ENCODE results near the gene PSMB9.

The PSMB9 gene

DNA sequence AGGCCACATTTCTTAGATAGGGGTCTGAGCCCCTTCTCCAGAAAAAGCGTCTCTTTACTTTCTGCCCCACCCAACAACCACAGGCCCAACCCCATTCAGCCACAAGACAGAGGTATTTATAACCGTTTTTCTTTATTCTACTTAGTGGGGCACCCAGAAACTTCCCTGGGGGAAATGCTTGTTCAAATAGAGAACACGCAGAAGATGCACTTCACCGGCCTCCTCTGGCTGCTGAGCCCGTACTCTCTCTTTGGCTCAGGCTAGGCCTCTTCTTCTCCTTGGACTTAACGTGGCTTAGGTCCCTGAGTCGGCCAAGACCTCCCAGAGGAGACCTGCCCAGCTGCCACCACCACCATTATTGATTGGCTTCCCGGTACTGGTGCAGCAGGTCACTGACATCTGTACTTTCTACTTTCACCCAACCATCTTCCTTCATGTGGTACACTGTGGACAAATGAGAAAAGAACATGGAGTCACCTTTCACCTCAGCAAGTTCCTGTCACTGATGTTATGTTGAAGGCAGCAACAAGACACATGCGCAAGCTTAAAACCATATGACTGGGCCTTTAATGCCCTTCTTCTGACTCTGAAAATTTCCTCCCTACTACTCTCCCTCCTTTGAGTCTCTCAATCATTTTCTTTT lies 13.3 kb upstream of the PSMB9 start:
- H4K8ac ChIP-seq (ENCODE audit: low read depth, low read length): no peak overlapping the region
- H2BK5ac ChIP-seq (ENCODE audit: low read length): no peak overlapping the region
- H3K56ac ChIP-seq (ENCODE audit: low read length): no peak overlapping the region
- no peak overlapping the region for H2BK120ac ChIP-seq (ENCODE audit: low read depth, low read length)
- no peak overlapping the region for H4K5ac ChIP-seq (ENCODE audit: low read length)
- H3K18ac ChIP-seq (ENCODE audit: low read length): no peak overlapping the region
- no CpG with 5 or more reads among the region's 9 CpGs for WGBS (ENCODE audit: extremely low coverage, insufficient coverage, low lambda C conversion rate)
- no peak overlapping the region for H3K4me2 ChIP-seq (ENCODE audit: low read length)
- no peaks in the 10 kb centered on the region for H3K36me3 ChIP-seq (ENCODE audit: control insufficient read depth, insufficient read depth, low read length)
- H3K79me1 ChIP-seq (ENCODE audit: low read length): no peaks in the 10 kb centered on the region
- H3K4ac ChIP-seq (ENCODE audit: low read depth, low read length): no peak overlapping the region
- H3K9ac ChIP-seq (ENCODE audit: low read length): no peak overlapping the region
- no peaks in the 10 kb centered on the region for H3K79me2 ChIP-seq (ENCODE audit: control insufficient read depth, insufficient read depth, low read length)
- no peak overlapping the region for H3K27ac ChIP-seq (ENCODE audit: low read depth, low read length)
- H2BK15ac ChIP-seq (replicated peaks; ENCODE audit: low read depth): no peak overlapping the region
- no peak overlapping the region for H3K23ac ChIP-seq (ENCODE audit: low read length)
- H3K27me3 ChIP-seq (ENCODE audit: insufficient read depth, low read length, poor library complexity): peaks cover 2% of the 10 kb centered on the region
- H3K4me3 ChIP-seq (ENCODE audit: low read length): no peak overlapping the region
- no peak for DNase-seq
- H3K4me1 ChIP-seq (ENCODE audit: control insufficient read depth, low read depth, low read length): no peaks in the 10 kb centered on the region
- no peak overlapping the region for H2AK5ac ChIP-seq (ENCODE audit: low read length)

DNA sequence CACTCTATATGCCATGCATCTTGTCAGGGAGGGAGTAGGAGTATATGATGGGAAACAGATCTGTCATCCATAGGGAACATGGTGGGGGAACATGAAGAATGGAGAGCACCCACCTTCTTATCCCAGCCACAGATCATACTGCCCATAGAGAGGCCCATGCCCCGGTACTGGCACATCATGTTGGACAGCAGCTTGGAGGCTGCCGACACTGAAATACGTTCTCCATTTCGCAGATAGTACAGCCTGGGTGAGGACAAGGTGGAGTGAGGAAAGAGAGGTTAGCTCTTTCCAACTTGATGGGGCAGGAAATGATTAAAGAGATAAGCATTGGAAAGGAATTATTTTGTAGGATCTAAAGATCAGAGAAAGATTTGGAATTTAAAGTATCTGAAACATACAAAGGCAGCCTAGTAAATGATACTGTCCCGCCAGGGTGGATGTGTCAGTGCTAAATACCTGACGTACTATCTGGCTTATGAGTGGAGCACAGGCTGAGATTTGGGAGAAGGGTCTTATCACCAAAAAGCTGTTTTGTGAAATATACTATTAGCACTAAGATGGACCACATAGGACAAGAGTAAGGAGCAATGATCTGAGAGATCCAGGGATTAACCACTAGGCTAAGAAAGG lies 11.9 kb upstream of the PSMB9 start:
- H3K56ac ChIP-seq (ENCODE audit: low read length): no peak overlapping the region
- H3K4me3 ChIP-seq (ENCODE audit: low read length): no peak overlapping the region
- no CpG with 5 or more reads among the region's 6 CpGs for WGBS (ENCODE audit: extremely low coverage, insufficient coverage, low lambda C conversion rate)
- no peak overlapping the region for H2BK15ac ChIP-seq (replicated peaks; ENCODE audit: low read depth)
- DNase-seq: no peak
- H3K27me3 ChIP-seq (ENCODE audit: insufficient read depth, low read length, poor library complexity): peaks cover 2% of the 10 kb centered on the region
- no peak overlapping the region for H4K5ac ChIP-seq (ENCODE audit: low read length)
- H3K79me1 ChIP-seq (ENCODE audit: low read length): no peaks in the 10 kb centered on the region
- H3K79me2 ChIP-seq (ENCODE audit: control insufficient read depth, insufficient read depth, low read length): no peaks in the 10 kb centered on the region
- no peak overlapping the region for H3K18ac ChIP-seq (ENCODE audit: low read length)
- H4K8ac ChIP-seq (ENCODE audit: low read depth, low read length): no peak overlapping the region
- no peak overlapping the region for H3K27ac ChIP-seq (ENCODE audit: low read depth, low read length)
- H2BK5ac ChIP-seq (ENCODE audit: low read length): no peak overlapping the region
- no peak overlapping the region for H2AK5ac ChIP-seq (ENCODE audit: low read length)
- no peaks in the 10 kb centered on the region for H3K36me3 ChIP-seq (ENCODE audit: control insufficient read depth, insufficient read depth, low read length)
- no peak overlapping the region for H3K4ac ChIP-seq (ENCODE audit: low read depth, low read length)
- H3K9ac ChIP-seq (ENCODE audit: low read length): no peak overlapping the region
- no peak overlapping the region for H2BK120ac ChIP-seq (ENCODE audit: low read depth, low read length)
- no peak overlapping the region for H3K4me2 ChIP-seq (ENCODE audit: low read length)
- H3K23ac ChIP-seq (ENCODE audit: low read length): no peak overlapping the region
- H3K4me1 ChIP-seq (ENCODE audit: control insufficient read depth, low read depth, low read length): no peaks in the 10 kb centered on the region

DNA sequence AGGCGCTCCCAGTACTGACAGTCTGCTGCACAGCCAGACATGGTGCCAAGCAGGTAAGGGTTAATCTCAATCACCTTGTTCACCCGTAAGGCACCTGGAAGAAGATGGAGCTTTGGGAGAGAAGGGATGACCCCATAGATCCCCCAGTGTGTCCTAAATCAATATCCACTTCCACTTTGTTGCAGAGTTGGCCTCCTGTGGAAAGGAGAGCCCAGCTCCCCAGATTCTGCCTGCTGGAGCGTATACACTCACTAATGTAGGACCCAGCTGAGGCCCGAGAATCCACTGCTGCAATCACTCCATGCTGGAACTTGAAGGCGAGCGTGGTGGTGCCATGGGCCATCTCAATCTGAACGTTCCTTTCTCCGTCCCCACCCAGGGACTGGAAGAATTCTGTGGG lies 11.3 kb upstream of the PSMB9 start:
- Histone ChIP-seq H3K79me2 (ENCODE audit: control insufficient read depth, insufficient read depth, low read length) (no peaks in the 10 kb centered on the region), H3K18ac (ENCODE audit: low read length) (no peak overlapping the region), H3K4me3 (ENCODE audit: low read length) (no peak overlapping the region), H3K23ac (ENCODE audit: low read length) (no peak overlapping the region), H3K4ac (ENCODE audit: low read depth, low read length) (no peak overlapping the region), H3K79me1 (ENCODE audit: low read length) (no peaks in the 10 kb centered on the region), H3K4me2 (ENCODE audit: low read length) (no peak overlapping the region), H2AK5ac (ENCODE audit: low read length) (no peak overlapping the region), H3K27me3 (ENCODE audit: insufficient read depth, low read length, poor library complexity) (peaks cover 2% of the 10 kb centered on the region), H2BK120ac (ENCODE audit: low read depth, low read length) (no peak overlapping the region), H4K8ac (ENCODE audit: low read depth, low read length) (no peak overlapping the region), H3K4me1 (ENCODE audit: control insufficient read depth, low read depth, low read length) (no peaks in the 10 kb centered on the region), H3K56ac (ENCODE audit: low read length) (no peak overlapping the region), H4K5ac (ENCODE audit: low read length) (no peak overlapping the region), H3K27ac (ENCODE audit: low read depth, low read length) (no peak overlapping the region), H2BK15ac (replicated peaks; ENCODE audit: low read depth) (no peak overlapping the region), H3K36me3 (ENCODE audit: control insufficient read depth, insufficient read depth, low read length) (no peaks in the 10 kb centered on the region), H2BK5ac (ENCODE audit: low read length) (no peak overlapping the region), H3K9ac (ENCODE audit: low read length) (no peak overlapping the region)
- no CpG with 5 or more reads among the region's 8 CpGs for WGBS (ENCODE audit: extremely low coverage, insufficient coverage, low lambda C conversion rate)
- no peak for DNase-seq

DNA sequence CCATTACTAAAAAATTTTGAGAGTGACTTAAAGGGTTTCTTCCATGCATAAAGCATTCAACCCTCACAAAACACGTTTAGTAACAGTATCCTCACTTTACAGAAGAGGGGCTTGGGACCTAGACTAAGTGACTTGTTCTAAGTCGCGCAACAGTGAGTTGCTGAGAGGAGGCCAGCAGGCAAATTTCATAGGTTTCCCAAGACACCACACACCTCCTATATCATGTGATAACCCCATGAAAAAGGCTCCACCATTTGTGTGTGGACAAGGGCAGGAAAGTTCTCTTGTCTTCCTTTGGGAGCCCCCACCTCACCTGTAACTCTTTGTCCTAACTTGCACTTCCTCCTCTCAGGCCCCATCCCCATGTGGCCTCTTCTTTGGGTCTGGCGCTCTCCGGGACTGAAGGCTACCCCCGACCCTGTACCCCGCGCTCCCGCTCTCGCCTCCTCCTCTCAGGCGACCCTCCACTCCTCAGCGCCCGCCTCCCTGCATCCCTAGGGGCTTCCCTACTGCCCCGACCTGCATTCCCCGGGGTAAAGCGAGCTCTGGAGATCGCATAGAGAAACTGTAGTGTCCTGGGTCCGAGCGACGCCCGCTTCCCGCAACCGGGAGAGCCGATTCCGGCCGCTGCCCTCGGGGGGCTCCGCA lies 10.5 kb upstream of the PSMB9 start:
- Histone ChIP-seq H3K79me1 (ENCODE audit: low read length) (no peaks in the 10 kb centered on the region), H3K27ac (ENCODE audit: low read depth, low read length) (no peak overlapping the region), H2BK120ac (ENCODE audit: low read depth, low read length) (no peak overlapping the region), H3K36me3 (ENCODE audit: control insufficient read depth, insufficient read depth, low read length) (no peaks in the 10 kb centered on the region), H3K79me2 (ENCODE audit: control insufficient read depth, insufficient read depth, low read length) (no peaks in the 10 kb centered on the region), H4K5ac (ENCODE audit: low read length) (no peak overlapping the region), H2BK5ac (ENCODE audit: low read length) (no peak overlapping the region), H2BK15ac (replicated peaks; ENCODE audit: low read depth) (no peak overlapping the region), H3K27me3 (ENCODE audit: insufficient read depth, low read length, poor library complexity) (peaks cover 2% of the 10 kb centered on the region), H3K23ac (ENCODE audit: low read length) (no peak overlapping the region), H3K18ac (ENCODE audit: low read length) (peak overlapping the region; percentile 19), H3K9ac (ENCODE audit: low read length) (peak overlapping the region; percentile 42), H4K8ac (ENCODE audit: low read depth, low read length) (no peak overlapping the region), H3K4me3 (ENCODE audit: low read length) (peak overlapping the region; percentile 42), H3K56ac (ENCODE audit: low read length) (peak overlapping the region; percentile 60), H3K4me2 (ENCODE audit: low read length) (peak overlapping the region; percentile 82), H3K4me1 (ENCODE audit: control insufficient read depth, low read depth, low read length) (no peaks in the 10 kb centered on the region), H2AK5ac (ENCODE audit: low read length) (no peak overlapping the region), H3K4ac (ENCODE audit: low read depth, low read length) (no peak overlapping the region)
- DNase-seq: no peak
- WGBS (ENCODE audit: extremely low coverage, insufficient coverage, low lambda C conversion rate): no CpG with 5 or more reads among the region's 28 CpGs

DNA sequence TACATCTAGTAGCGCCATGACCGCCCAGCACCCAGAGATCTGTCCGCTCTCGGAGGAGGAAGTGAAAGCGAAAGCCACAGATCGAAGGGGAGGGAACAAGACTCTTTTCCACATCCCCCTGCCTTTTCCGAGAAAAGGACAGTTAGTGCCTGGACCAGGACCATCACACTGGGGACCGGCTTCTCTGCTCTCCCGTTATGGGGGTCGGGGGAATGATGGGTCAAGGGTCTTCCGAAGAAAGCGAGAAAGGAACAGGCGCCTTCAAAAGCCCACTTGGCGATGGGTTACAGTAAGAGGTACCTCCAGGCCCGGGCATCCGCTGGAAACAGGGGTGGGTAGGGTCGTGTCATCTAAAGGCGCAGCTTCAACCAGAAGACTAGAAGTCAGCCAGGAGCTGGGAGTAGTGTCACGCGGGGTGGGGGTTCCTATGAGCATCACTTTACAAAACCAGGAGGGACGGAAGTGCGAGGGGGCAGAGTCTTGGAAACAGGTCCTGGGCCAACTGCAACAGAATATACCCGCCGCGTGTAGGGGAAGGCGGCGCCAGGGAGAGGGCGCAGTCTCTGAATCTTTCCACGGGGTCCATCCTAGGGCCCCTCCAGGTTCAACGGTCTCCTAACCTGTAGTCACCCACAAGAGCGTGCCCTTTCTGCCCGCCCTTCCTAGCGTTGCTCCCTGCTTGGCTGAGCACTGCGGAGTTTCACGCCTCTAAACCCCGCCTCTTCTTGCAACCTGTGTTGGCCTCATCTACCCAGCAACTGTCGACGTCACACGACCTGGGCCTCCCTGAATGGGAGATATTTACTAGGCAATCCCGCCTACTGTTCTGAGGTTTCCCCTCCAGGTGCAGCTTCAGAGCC lies 9.8 kb upstream of the PSMB9 start, which contains the start of gene PSMB8:
Gene PSMB8, minus strand, starts transcription at position 69 of the 860 bp plus-strand sequence. Its CDS starts 51 bp downstream, at position 18.
- Histone ChIP-seq H2BK5ac (ENCODE audit: low read length) (no peak within 1 kb of the TSS), H3K9ac (ENCODE audit: low read length) (peak within 1 kb of the TSS; percentile 42), H2BK15ac (replicated peaks; ENCODE audit: low read depth) (no peak within 1 kb of the TSS), H3K23ac (ENCODE audit: low read length) (no peak within 1 kb of the TSS), H3K79me1 (ENCODE audit: low read length) (no peaks in the 10 kb centered on the region), H3K4ac (ENCODE audit: low read depth, low read length) (no peak within 1 kb of the TSS), H3K18ac (ENCODE audit: low read length) (peak within 1 kb of the TSS; percentile 19), H4K8ac (ENCODE audit: low read depth, low read length) (no peak within 1 kb of the TSS), H2BK120ac (ENCODE audit: low read depth, low read length) (no peak within 1 kb of the TSS), H2AK5ac (ENCODE audit: low read length) (no peak within 1 kb of the TSS), H4K5ac (ENCODE audit: low read length) (no peak within 1 kb of the TSS), H3K36me3 (ENCODE audit: control insufficient read depth, insufficient read depth, low read length) (no peaks in the 10 kb centered on the region), H3K4me3 (ENCODE audit: low read length) (peak within 1 kb of the TSS; percentile 42), H3K4me1 (ENCODE audit: control insufficient read depth, low read depth, low read length) (no peaks in the 10 kb centered on the region), H3K27ac (ENCODE audit: low read depth, low read length) (no peak within 1 kb of the TSS), H3K79me2 (ENCODE audit: control insufficient read depth, insufficient read depth, low read length) (no peaks in the 10 kb centered on the region), H3K4me2 (ENCODE audit: low read length) (peak within 1 kb of the TSS; percentile 82), H3K27me3 (ENCODE audit: insufficient read depth, low read length, poor library complexity) (peaks cover 2% of the 10 kb centered on the region), H3K56ac (ENCODE audit: low read length) (peak within 1 kb of the TSS; percentile 78)
- peak; percentile 97 for DNase-seq
- no CpG with 5 or more reads among the region's 40 CpGs for WGBS (ENCODE audit: extremely low coverage, insufficient coverage, low lambda C conversion rate)

Data from mesendoderm (in vitro differentiated cells).